HepG2 (cell line): ENCODE results near the gene TMC2. TPM values are rescaled to one million over a fixed set of nuclear protein-coding genes. Genes with fewer than 3 reads are reported as not detected.

Source experiments
- ATF6 ChIP-seq: sonication (generic); formaldehyde crosslinking; conservative IDR thresholded peaks from 2 replicates; pipeline ENCODE4 v1.4.0; 2020; ENCODE audit warnings: missing genetic modification reagents
- CREBL2 ChIP-seq: sonication (generic); formaldehyde crosslinking; IDR thresholded peaks from 2 replicates; pipeline ENCODE4 v1.8.1; 2023; ENCODE audit warnings: missing genetic modification reagents, mild to moderate bottlenecking, borderline replicate concordance
- HDAC1 ChIP-seq: sonication (generic); formaldehyde crosslinking; IDR thresholded peaks from 2 replicates; pipeline ENCODE4 v1.5.1; 2020; ENCODE audit warnings: mild to moderate bottlenecking, missing genetic modification reagents
- MTERF4 ChIP-seq: sonication (generic); formaldehyde crosslinking; IDR thresholded peaks from 2 replicates; pipeline ENCODE4 v1.8.0; 2023; ENCODE audit warnings: mild to moderate bottlenecking, missing genetic modification reagents
- POLR2G ChIP-seq: fragments of 200-400 bp; formaldehyde crosslinking; IDR thresholded peaks from 2 replicates; pipeline ENCODE4 v1.6.1; 2018; ENCODE audit warnings: mild to moderate bottlenecking, low read depth, low read length, moderate library complexity
- SMC3 ChIP-seq: IDR thresholded peaks from 2 replicates; pipeline ENCODE4 v1.6.1; 2011; ENCODE audit warnings: low read length, improper control_type of control experiment
- SNRNP70 ChIP-seq: fragments of 200-400 bp; formaldehyde crosslinking; IDR thresholded peaks from 2 replicates; pipeline ENCODE4 v1.6.1; 2017; ENCODE audit warnings: mild to moderate bottlenecking, low read depth, low read length, moderate library complexity
- TBX3 ChIP-seq: fragments of 450-650 bp; IDR thresholded peaks from 2 replicates; pipeline ENCODE4 v1.6.1; 2017; ENCODE audit warnings: antibody characterized with exemption, mild to moderate bottlenecking, inconsistent platforms, borderline replicate concordance
- ZBTB39 ChIP-seq: sonication (generic); formaldehyde crosslinking; IDR thresholded peaks from 2 replicates; pipeline ENCODE4 v1.5.0; 2020; ENCODE audit warnings: missing genetic modification reagents
- ZNF138 ChIP-seq: sonication (generic); formaldehyde crosslinking; IDR thresholded peaks from 2 replicates; pipeline ENCODE4 v1.5.0; 2020; ENCODE audit warnings: mild to moderate bottlenecking, low read depth, missing genetic modification reagents
- ZNF549 ChIP-seq: sonication (generic); formaldehyde crosslinking; IDR thresholded peaks from 2 replicates; pipeline ENCODE4 v1.5.0; 2020; ENCODE audit warnings: missing genetic modification reagents
- ZNF660 ChIP-seq: sonication (generic); formaldehyde crosslinking; IDR thresholded peaks from 2 replicates; pipeline ENCODE4 v1.5.1; 2020; ENCODE audit warnings: mild to moderate bottlenecking, low read depth, missing genetic modification reagents, borderline replicate concordance
- ZNF687 ChIP-seq: sonication (generic); formaldehyde crosslinking; IDR thresholded peaks from 2 replicates; pipeline ENCODE4 v1.5.1; 2020; ENCODE audit warnings: mild to moderate bottlenecking, missing genetic modification reagents, moderate library complexity
- ZNF772 ChIP-seq: sonication (generic); formaldehyde crosslinking; IDR thresholded peaks from 2 replicates; pipeline ENCODE4 v1.5.0; 2020; ENCODE audit warnings: mild to moderate bottlenecking, missing genetic modification reagents
- ZNF800 ChIP-seq: sonication (generic); formaldehyde crosslinking; IDR thresholded peaks from 2 replicates; pipeline ENCODE4 v1.4.0; 2020; ENCODE audit warnings: missing genetic modification reagents
- polyA plus RNA-seq, 8 experiments: library from polyadenylated mRNA; depleted of rRNA in 3 of 8; stranded (reverse) in 7 of 8; unstranded in 1 of 8; fragments of >200 nt; fragmentation: Illumina TruSeq in 4 of 8; extraction: Trizol in 4 of 8; gene quantifications; 2 replicates each; pipeline versions ENCODE4 v1.2.1 to v1.2.3, GENCODE V29; 2011 to 2016; ENCODE audit warnings: low read depth in 4 of 8, missing spikeins in 1 of 8, mixed read lengths in 1 of 8; ENCODE audit not compliant: insufficient read depth in 1 of 8
- total RNA-seq, 5 experiments: library from RNA; depleted of rRNA; stranded (reverse); fragments of >200 nt; fragmentation: Illumina TruSeq; extraction: Trizol; gene quantifications; 2 replicates each; pipeline ENCODE4 v1.2.3, GENCODE V29; 2016; ENCODE audit warnings: low read depth in 1 of 5

The TMC2 gene
- total and polyA plus RNA-seq, 2 of the 13 experiments (the other 11 are each of a cell fraction or from before 2014, with no cell fraction given): not detected

GRCh38 chr20:2508631-2509467 is 27.5 kb upstream of the TMC2 start, which contains the start of gene ZNF343 (continued):
- no peak for TF ChIP-seq ZNF660
- TF ChIP-seq ZNF549: no peak
- TF ChIP-seq TBX3: no peak; the same call in 1 of the 2 replicates
- TF ChIP-seq CREBL2 (CRISPR knock-in tag): no peak; the same call in 1 of the 2 replicates
- no peak for TF ChIP-seq ZNF800 (CRISPR knock-in tag)
- peak; percentile 81 for TF ChIP-seq HDAC1 (CRISPR knock-in tag)
- no peak for TF ChIP-seq SMC3
- no peak for TF ChIP-seq ZBTB39 (CRISPR knock-in tag)
- TF ChIP-seq ATF6 (CRISPR knock-in tag): no peak
- TF ChIP-seq MTERF4 (CRISPR knock-in tag): peak; percentile 98; the same call in 1 of the 2 replicates
- peak; percentile 96 for TF ChIP-seq POLR2G
- peak; percentile 62 for TF ChIP-seq ZNF138 (CRISPR knock-in tag)
- peak; percentile 95 for TF ChIP-seq ZNF687 (CRISPR knock-in tag)
- no peak for TF ChIP-seq SNRNP70
- peak; percentile 83 for TF ChIP-seq ZNF772
